ENCODE data around the gene TAB2.
"Not testable (repeated sequence)": the region's sequence is repeated elsewhere in the genome, so short reads cannot be mapped to it uniquely, and the experiment has no call there.

Gene TAB2

GRCh38 chr6:149333266-149333620, 15.7 kb downstream of the TAB2 start:
- no peak for DNase-seq (ENCODE audit: low spot score)

- DNase-seq (ENCODE audit: low spot score), result no peak
Measured at GRCh38 chr6:149334201-149334600, 16.7 kb downstream of the TAB2 start.

- no peak for DNase-seq (ENCODE audit: low spot score)
Measured at GRCh38 chr6:149334682-149335160, 17.2 kb downstream of the TAB2 start.

GRCh38 chr6:149335924-149336608, 18.6 kb downstream of the TAB2 start:
- no peak for DNase-seq (ENCODE audit: low spot score)

GRCh38 chr6:149336609-149336928, 19.1 kb downstream of the TAB2 start:
- DNase-seq (ENCODE audit: low spot score), result no peak

- DNase-seq (ENCODE audit: low spot score), result no peak
Measured at GRCh38 chr6:149337320-149337719, 19.8 kb downstream of the TAB2 start.

- DNase-seq (ENCODE audit: low spot score), result no peak
Measured at GRCh38 chr6:149340200-149340599, 22.7 kb downstream of the TAB2 start.

- no peak for DNase-seq (ENCODE audit: low spot score)
Measured at GRCh38 chr6:149342525-149342924, 25.0 kb downstream of the TAB2 start.

GRCh38 chr6:149343501-149343900, 26.0 kb downstream of the TAB2 start:
- DNase-seq (ENCODE audit: low spot score), result no peak

- no peak for DNase-seq (ENCODE audit: low spot score)
Measured at GRCh38 chr6:149346078-149346477, 28.6 kb downstream of the TAB2 start.

GRCh38 chr6:149347067-149347466, 29.6 kb downstream of the TAB2 start:
- DNase-seq (ENCODE audit: low spot score), result no peak

- DNase-seq (ENCODE audit: low spot score), result not testable (repeated sequence)
Measured at GRCh38 chr6:149349279-149349678, 31.8 kb downstream of the TAB2 start.

GRCh38 chr6:149354009-149354408, 36.5 kb downstream of the TAB2 start:
- DNase-seq (ENCODE audit: low spot score), result no peak

GRCh38 chr6:149356081-149356750, 38.7 kb downstream of the TAB2 start:
- DNase-seq (ENCODE audit: low spot score), result no peak

GRCh38 chr6:149357726-149358538, 40.4 kb downstream of the TAB2 start:
- no peak for DNase-seq (ENCODE audit: low spot score)

GRCh38 chr6:149359440-149359839, 41.9 kb downstream of the TAB2 start:
- no peak for DNase-seq (ENCODE audit: low spot score)

GRCh38 chr6:149360536-149360935, 43.0 kb downstream of the TAB2 start:
- DNase-seq (ENCODE audit: low spot score), result no peak

- DNase-seq (ENCODE audit: low spot score), result no peak
Measured at GRCh38 chr6:149362289-149362688, 44.8 kb downstream of the TAB2 start.

GRCh38 chr6:149363154-149363553, 45.6 kb downstream of the TAB2 start:
- DNase-seq (ENCODE audit: low spot score), result no peak

- no peak for DNase-seq (ENCODE audit: low spot score)
Measured at GRCh38 chr6:149364557-149364956, 47.0 kb downstream of the TAB2 start.

GRCh38 chr6:149365197-149365596, 47.7 kb downstream of the TAB2 start:
- no peak for DNase-seq (ENCODE audit: low spot score)

- no peak for DNase-seq (ENCODE audit: low spot score)
Measured at GRCh38 chr6:149366267-149366921, 48.9 kb downstream of the TAB2 start.

GRCh38 chr6:149368065-149368464, 50.6 kb downstream of the TAB2 start:
- DNase-seq (ENCODE audit: low spot score), result no peak

All from left forelimb (tissue), 1 donor.